HEK293 (cell line): ENCODE data around the gene NEIL1.

ENCODE experiments used
- CTCF ChIA-PET: fragments of 350-600 bp; formaldehyde crosslinking; extraction: SDS; loops from one replicate; lab custom pipeline; 2021; ENCODE audit warnings: antibody characterized with exemption; lab: Yijun Ruan, JAX
- POLR2A ChIA-PET: fragments of 300-600 bp; formaldehyde crosslinking; extraction: SDS; loops from one replicate; lab custom pipeline; 2020; ENCODE audit warnings: antibody characterized with exemption, inconsistent platforms; lab: Yijun Ruan, JAX
- H3K27ac ChIP-seq: fragments of 200-500 bp; sonication (Bioruptor generic); 2 replicates; pipeline ENCODE4 v1.5.1; 2014; ENCODE audit warnings: low read depth, low read length, control low read depth, inconsistent platforms; ENCODE audit errors: extremely low read depth
- H3K36me3 ChIP-seq, 2 experiments: fragments of 200-500 bp in 1 of 2; sonication (Bioruptor generic) in 1 of 2; 1 replicate in 1 of 2; 2 replicates in 1 of 2; pipeline ENCODE4 v1.5.1; 2014 to 2017; ENCODE audit warnings: inconsistent platforms in 2 of 2, low read length in 2 of 2; ENCODE audit not compliant: control insufficient read depth in 2 of 2, insufficient read depth in 1 of 2
- H3K4me1 ChIP-seq: fragments of 200-500 bp; sonication (Bioruptor generic); 2 replicates; pipeline ENCODE4 v1.5.1; 2014; ENCODE audit warnings: mild to moderate bottlenecking, low read length, inconsistent platforms; ENCODE audit not compliant: control insufficient read depth, insufficient read depth
- H3K4me3 ChIP-seq: 2 replicates; pipeline ENCODE4 v1.5.1; 2011; ENCODE audit warnings: low read depth, mild to moderate bottlenecking, control low read depth, low read length, moderate library complexity
- H3K9me3 ChIP-seq: fragments of 200-500 bp; sonication (Bioruptor generic); 2 replicates; pipeline ENCODE4 v1.5.1; 2014; ENCODE audit warnings: low read depth, low read length, inconsistent platforms; ENCODE audit not compliant: control insufficient read depth, insufficient read depth
- HOXD13 ChIP-seq: sonication (generic); formaldehyde crosslinking; IDR thresholded peaks from 2 replicates; pipeline ENCODE4 v1.8.0; 2022; ENCODE audit warnings: missing genetic modification reagents, borderline replicate concordance
- INSM2 ChIP-seq: fragments of 450-650 bp; formaldehyde crosslinking; IDR thresholded peaks from 2 replicates; pipeline ENCODE4 v1.5.1; 2016; ENCODE audit warnings: missing biosample characterization, missing genetic modification characterization
- KLF1 ChIP-seq: fragments of 450-650 bp; formaldehyde crosslinking; IDR thresholded peaks from 2 replicates; pipeline ENCODE4 v1.5.1; 2016; ENCODE audit warnings: missing biosample characterization, missing genetic modification characterization
- MYNN ChIP-seq: fragments of 450-650 bp; formaldehyde crosslinking; IDR thresholded peaks from 2 replicates; pipeline ENCODE4 v1.5.1; 2016; ENCODE audit warnings: missing biosample characterization, missing genetic modification characterization, borderline replicate concordance
- PRDM10 ChIP-seq: fragments of 450-650 bp; formaldehyde crosslinking; IDR thresholded peaks from 2 replicates; pipeline ENCODE4 v1.5.1; 2016; ENCODE audit warnings: missing biosample characterization, missing genetic modification characterization
- ZBTB17 ChIP-seq: fragments of 450-650 bp; formaldehyde crosslinking; IDR thresholded peaks from 2 replicates; pipeline ENCODE4 v1.5.1; 2016; ENCODE audit warnings: missing biosample characterization, missing genetic modification characterization
- ZBTB49 ChIP-seq: fragments of 450-650 bp; formaldehyde crosslinking; IDR thresholded peaks from 2 replicates; pipeline ENCODE4 v1.5.1; 2016; ENCODE audit warnings: missing biosample characterization, missing genetic modification characterization, low read depth
- ZFP3 ChIP-seq: fragments of 450-650 bp; formaldehyde crosslinking; IDR thresholded peaks from 2 replicates; pipeline ENCODE4 v1.5.1; 2016; ENCODE audit warnings: low read depth, missing biosample characterization, missing genetic modification characterization
- ZNF184 ChIP-seq: fragments of 450-650 bp; IDR thresholded peaks from 2 replicates; pipeline ENCODE4 v1.5.1; 2018; ENCODE audit warnings: missing biosample characterization, mild to moderate bottlenecking, missing genetic modification characterization
- ZNF202 ChIP-seq: fragments of 450-650 bp; formaldehyde crosslinking; IDR thresholded peaks from 2 replicates; pipeline ENCODE4 v1.5.1; 2016; ENCODE audit warnings: missing biosample characterization, missing genetic modification characterization, borderline replicate concordance
- ZNF404 ChIP-seq: fragments of 450-650 bp; formaldehyde crosslinking; IDR thresholded peaks from 2 replicates; pipeline ENCODE4 v1.5.1; 2017; ENCODE audit warnings: missing biosample characterization, missing genetic modification characterization
- ZNF510 ChIP-seq: fragments of 450-650 bp; formaldehyde crosslinking; IDR thresholded peaks from 2 replicates; pipeline ENCODE4 v1.5.1; 2018; ENCODE audit warnings: mild to moderate bottlenecking, missing genetic modification characterization, missing biosample characterization; ENCODE audit not compliant: insufficient replicate concordance
- ZNF626 ChIP-seq: fragments of 450-650 bp; sonication (Bioruptor Pico); formaldehyde crosslinking; IDR thresholded peaks from 2 replicates; pipeline ENCODE4 v1.5.1; 2018; ENCODE audit warnings: missing biosample characterization, missing genetic modification characterization, inconsistent platforms
- ZNF664 ChIP-seq: fragments of 450-650 bp; formaldehyde crosslinking; IDR thresholded peaks from 2 replicates; pipeline ENCODE4 v1.5.1; 2016; ENCODE audit warnings: missing biosample characterization, missing genetic modification characterization
- ZNF704 ChIP-seq: fragments of 450-650 bp; formaldehyde crosslinking; IDR thresholded peaks from 2 replicates; pipeline ENCODE4 v1.5.1; 2016; ENCODE audit warnings: missing biosample characterization, missing genetic modification characterization
- ZSCAN18 ChIP-seq: fragments of 450-650 bp; formaldehyde crosslinking; IDR thresholded peaks from 2 replicates; pipeline ENCODE4 v1.5.1; 2016; ENCODE audit warnings: missing biosample characterization, missing genetic modification characterization
- ZSCAN5A ChIP-seq: fragments of 450-650 bp; formaldehyde crosslinking; IDR thresholded peaks from 2 replicates; pipeline ENCODE4 v1.5.1; 2016; ENCODE audit warnings: missing biosample characterization, missing genetic modification characterization

NEIL1 gene

GRCh38 chr15:75357976-75358673, 11.3 kb downstream of the NEIL1 start:
- no peaks in the 10 kb centered on the region for H3K4me1 ChIP-seq
- H3K36me3 ChIP-seq, result peaks cover 2 to 78% of the 10 kb centered on the region in 2 experiments
- CTCF ChIA-PET, result interaction anchor here (0.6 kb wide), 1 partner anchor 328 kb away, joined by 5 read pairs; no protein-coding TSS in a partner anchor
- H3K4me3 ChIP-seq, result no peak overlapping the region
- TF ChIP-seq ZBTB17 (tag by site-specific recombination) (no peak), ZNF202 (tag by site-specific recombination) (no peak), ZNF184 (no peak), ZBTB49 (tag by site-specific recombination) (no peak), HOXD13 (no peak), ZNF510 (tag by site-specific recombination) (no peak), KLF1 (tag by site-specific recombination) (no peak), PRDM10 (tag by site-specific recombination) (no peak), ZNF626 (no peak), MYNN (tag by site-specific recombination) (no peak), ZNF704 (tag by site-specific recombination) (no peak), ZSCAN18 (tag by site-specific recombination) (no peak), ZNF404 (tag by site-specific recombination) (no peak), ZFP3 (tag by site-specific recombination) (no peak), ZNF664 (tag by site-specific recombination) (no peak), INSM2 (tag by site-specific recombination) (no peak), ZSCAN5A (tag by site-specific recombination) (no peak)
- TF ChIP-seq, all 188 proteins: peak for 0
- H3K9me3 ChIP-seq, result no peaks in the 10 kb centered on the region
- no peak overlapping the region for H3K27ac ChIP-seq
- POLR2A ChIA-PET, result interaction anchor here (0.7 to 2.9 kb wide), 2 partner anchors 10 to 12 kb away, joined by 5 to 12 read pairs; partner anchors contain the start of gene MAN2C1
